Measurements from ENCODE around the gene PRKAA1.
A peak's percentile ranks its signal among the peaks of the same experiment; 100 is the strongest.
"Not testable (repeated sequence)": the region's sequence is repeated elsewhere in the genome, so short reads cannot be mapped to it uniquely, and the experiment has no call there.

The PRKAA1 gene

DNA sequence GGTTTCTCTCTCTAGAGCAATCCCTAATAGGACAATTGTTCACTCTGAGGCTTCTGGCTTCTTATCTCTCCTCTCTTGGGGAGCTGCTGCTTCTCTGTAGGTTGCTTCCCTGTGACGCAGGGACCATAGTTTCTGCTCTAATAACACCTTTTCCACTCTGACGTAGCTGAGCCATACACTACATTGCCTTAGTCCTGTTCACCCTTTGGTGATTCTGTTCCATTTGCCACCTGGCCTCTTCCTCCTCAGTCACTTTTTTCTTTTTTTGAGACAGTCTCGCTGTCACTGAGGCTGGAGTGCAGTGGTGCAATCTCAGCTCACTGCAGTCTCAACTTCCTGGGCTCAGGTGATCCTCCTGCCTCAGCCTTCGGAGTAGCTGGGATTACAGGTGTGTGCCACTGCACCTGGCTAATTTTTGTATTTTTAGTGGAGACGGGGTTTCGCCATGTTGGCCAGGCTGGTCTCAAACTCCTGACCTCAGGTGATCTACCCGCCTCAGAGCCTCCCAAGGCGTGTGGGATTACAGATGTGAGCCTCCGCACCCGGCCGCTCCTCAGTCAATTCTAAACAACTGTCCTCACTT lies 27.4 kb upstream of the PRKAA1 start:
- DNase-seq (ENCODE audit: low spot score) = not testable (repeated sequence)

DNA sequence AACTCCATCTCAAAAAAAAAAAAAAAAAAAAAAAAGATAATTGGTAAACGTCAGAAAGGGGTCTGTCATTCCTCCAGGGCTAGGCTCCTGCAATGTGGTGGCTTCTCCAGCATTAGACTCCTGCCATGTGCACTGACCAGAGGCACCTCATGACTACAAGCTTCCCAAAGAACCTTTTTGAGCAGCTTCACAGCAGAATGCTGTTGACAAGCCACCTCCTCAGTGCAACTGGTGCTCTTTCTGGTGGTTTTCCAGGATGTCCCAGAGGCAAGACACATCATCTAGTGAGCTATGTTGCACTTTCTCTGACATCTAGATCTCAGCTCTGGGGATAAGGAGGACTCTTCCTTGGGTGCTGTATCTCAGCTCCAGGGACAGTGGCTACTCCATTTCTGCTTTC lies 25.3 kb upstream of the PRKAA1 start:
- DNase-seq (ENCODE audit: low spot score) = no peak

DNA sequence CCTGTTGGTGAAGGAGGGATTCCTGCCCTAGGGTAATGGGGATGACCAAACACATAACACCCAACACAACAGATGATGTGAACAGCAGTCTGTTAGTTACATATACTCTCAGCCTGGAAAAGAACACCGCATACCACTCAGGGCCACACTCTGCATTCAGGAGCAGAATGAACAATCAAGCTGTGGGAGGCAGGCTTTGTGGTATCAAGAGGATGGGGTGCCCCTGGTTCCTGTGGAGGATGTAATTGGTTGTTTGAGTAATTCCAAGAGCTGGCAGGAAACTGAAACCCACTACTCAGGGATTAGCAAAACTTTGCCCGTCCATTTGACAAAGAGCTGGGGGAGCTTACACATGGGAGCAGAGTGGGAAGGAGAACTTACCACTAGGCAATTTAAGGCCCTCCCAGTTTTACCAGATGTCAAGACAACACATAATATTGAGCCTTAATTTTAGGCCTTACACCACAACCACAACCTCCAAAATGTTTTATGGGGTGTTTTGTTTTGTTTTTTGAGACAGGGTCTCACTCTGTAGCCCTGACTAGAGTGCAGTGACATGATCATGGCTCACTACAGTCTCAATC lies 15.6 kb upstream of the PRKAA1 start:
- no peak for DNase-seq (ENCODE audit: low spot score)

DNA sequence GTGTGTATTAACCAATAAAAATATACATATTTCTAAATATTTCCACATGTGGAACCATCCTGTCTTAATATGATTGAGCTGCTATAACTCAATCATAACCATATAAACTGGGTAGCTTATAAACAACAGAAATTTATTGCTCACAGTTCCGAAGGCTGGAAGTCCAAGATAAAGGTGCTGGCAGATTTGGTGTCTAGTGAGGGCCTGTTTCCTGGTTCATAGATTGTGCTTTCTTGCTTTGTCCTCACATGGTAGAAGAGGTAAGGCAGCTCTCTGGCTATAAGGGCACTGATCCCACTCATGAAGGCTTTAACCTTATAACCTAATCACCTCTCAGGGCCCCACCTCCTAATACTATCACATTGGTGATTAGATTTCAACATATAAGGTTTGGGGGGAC lies 14.0 kb upstream of the PRKAA1 start:
- no peak for DNase-seq (ENCODE audit: low spot score)

DNA sequence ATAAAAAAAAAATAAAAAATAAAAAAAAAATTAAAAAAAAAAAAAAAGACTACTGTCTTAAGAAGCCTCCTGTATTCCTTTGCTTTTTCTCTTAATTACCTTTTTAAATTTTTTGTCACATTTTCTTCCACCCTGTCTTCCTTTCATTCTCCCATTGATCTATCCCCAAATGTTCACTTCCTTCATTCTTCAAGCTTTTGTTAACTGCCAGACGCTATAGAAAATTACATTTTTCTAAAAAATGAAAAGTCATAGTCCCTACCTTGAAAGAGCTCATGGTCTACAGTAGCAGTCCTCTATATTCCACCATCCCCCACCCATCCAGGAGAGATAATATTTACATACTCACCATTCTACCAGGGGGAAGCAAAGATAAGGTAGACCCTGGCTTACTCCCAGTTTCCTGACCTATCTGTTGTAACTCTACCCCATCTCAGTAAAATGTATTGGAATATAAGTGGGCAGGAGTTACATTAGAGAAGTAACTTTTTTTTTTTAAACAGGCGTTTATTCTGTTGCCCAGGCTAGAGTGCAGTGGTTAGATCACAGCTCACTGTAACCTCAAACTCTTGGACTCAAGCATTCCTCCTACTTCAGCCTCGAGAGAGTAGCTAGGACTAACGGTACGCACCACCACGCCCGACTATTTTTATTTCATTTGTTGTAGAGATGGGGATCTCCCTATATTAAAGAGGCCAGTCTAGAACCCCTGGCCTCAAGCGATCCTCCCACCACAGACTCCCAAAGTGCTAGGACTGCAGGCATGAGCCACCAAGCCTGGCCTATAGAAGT lies 3.8 kb upstream of the PRKAA1 start:
- no peak for DNase-seq (ENCODE audit: low spot score)

DNA sequence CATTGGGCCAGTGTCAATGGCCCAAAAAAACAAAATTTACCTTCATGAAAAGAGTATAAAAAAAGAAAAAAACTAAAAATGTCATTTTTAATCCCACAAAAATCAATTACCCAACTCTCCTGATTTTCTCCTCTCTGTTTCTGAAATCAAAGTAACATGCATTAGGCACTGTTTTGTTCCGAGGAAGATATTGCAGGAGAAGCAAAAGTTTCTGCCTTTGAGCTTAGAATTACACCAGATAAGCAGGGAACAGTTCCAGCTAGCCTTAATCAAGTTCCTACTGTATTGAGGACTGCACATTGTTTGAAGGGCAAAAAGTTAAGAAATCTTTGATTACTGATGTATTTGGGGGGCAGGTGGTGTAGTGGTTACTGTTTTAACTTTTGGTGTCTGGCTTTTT lies 1.1 kb upstream of the PRKAA1 start:
- no peak for DNase-seq (ENCODE audit: low spot score)

DNA sequence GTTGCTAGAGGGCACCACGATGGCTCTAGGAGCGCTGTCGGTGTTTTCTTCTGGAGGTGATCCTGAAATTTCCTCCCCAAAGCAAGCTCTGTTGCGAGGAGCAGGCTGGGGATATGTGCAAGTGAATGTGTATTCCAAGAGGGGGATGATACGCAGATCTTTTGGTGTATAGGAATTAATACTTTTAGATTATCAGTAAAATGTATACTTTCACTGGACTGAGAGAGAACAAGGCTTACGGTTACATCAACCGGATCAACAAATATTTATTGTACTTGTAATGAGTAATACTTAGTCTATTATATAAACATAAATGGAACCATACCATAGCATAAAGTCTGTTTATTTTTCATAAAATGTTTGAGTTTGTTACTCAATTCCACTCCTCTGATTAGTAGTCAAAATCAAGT lies 632 bp upstream of the PRKAA1 start:
- no peak for DNase-seq (ENCODE audit: low spot score)

DNA sequence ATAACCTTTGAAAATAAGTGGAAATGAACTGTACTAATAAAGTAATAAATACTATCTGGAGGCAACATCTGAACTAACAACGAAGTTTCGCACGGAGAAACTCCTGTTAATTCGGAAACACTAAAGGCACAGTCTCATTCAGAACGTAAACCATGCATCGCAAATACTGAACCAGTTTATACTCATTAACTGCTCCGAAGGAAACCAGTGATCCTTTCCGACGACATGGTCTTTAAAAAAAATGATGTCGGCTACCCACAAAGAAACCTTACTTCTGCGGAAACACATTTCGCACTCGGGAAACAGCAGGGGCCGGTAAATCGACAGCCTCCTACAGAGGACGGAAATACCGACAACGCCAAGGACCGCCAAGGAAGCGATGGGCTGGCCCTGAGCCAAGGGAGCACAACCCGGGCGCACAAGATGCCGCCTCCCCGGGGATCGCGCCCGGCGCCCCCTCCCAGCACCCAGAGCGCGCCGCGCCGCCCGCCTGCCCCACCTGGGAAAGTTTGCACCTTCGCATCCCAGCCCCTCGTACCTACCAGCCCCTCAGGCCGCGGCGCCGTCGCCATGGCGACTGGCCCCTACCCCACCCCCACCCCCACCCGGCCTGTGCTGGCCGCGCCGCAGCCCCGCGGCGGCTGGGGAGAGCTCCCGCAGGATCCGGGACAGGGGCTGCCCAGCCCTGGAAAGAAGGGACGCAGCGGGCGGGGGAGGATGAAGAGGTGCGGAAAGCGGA lies 732 bp downstream of the PRKAA1 start:
- peak; percentile 89 for DNase-seq (ENCODE audit: low spot score)

DNA sequence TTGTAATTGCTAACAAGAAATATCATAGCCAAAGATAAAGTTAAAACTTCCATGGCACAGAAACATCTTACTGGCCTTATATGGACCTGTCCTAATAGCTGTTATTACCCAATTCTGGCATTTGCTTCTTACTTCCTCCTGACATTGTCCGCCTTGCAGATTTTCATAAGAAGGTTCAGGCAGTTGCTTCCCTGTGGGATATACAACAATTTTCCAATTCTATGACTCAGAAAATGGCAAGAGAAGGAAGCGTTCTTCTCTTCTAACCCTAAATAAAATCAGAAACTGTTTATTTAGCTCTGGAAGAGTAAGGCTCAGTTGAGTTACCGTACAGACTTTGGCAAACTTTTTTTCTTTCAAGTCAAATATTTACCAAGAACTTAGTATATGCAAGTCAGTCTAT lies 1.7 kb downstream of the PRKAA1 start:
- DNase-seq (ENCODE audit: low spot score) = peak; percentile 41

DNA sequence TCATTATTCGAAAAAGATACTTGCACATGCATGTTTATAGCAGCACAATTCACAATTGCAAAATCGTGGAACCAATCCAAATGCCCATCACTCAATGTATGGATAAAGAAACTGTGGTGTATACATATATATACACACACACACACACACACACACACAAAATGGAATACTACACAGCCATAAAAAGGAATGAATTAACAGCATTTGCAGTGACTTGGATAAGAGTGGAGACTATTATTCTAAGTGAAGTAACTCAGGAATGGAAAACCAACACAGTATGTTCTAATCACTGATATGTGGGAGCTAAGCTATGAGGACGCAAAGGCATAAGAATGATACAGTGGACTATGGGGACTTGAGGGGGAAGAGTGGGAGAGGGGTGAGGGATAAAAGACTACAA lies 3.3 kb downstream of the PRKAA1 start:
- not testable (repeated sequence) for DNase-seq (ENCODE audit: low spot score)

DNA sequence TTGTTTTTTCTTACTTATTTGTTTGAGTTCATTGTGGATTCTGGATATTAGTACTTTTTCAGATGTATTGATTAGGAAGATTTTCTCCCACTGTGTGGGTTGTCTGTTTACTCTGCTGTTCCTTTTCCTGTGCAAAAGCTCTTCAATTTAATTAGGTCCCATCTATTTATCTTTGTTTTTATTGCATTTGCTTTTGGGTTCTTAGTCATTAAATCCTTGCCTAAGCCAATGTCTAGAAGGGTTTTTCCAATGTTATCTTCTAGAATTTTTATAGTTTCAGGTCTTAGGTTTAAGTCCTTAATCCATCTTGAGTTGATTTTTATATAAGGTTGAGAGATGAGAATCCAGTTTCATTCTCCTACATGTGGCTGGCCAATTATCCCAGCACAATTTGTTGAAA lies 3.8 kb downstream of the PRKAA1 start:
- not testable (repeated sequence) for DNase-seq (ENCODE audit: low spot score)

DNA sequence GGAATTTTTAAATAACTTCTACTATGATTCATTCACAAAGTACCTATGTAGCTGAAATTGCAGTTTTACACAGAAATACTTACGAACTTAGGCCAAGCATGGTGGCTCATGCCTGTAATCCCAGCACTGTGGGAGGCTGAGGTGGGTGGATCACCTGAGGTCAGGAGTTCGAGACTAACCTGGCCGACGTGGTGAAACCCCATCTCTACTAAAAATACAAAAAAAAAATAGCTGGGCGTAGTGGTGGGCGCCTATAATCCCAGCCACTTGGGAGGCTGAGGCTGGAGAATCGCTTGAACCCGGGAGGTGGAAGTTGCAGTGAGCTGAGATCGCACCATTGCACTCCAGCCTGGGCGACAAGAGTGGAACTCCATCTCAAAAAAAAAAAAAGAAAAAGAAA lies 5.5 kb downstream of the PRKAA1 start:
- not testable (repeated sequence) for DNase-seq (ENCODE audit: low spot score)

DNA sequence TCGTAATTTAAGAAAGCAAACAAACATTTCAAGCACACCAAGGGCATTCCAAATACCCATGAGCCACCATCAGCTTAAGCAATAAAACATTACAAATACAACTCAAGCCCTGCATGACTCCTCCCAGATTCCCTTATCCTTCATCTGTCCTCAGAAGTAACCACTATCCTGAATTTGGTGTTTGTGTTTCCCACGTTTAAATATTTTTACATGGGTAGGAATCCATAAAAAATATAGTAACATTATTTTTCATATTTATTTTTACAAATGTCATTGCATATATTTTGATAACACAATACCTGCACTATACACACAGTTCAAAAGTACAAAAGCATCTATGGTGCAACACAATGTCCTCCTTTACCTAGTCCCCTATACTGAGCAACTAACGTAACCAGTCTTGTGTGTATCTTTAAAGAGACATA lies 6.4 kb downstream of the PRKAA1 start:
- no peak for DNase-seq (ENCODE audit: low spot score)

DNA sequence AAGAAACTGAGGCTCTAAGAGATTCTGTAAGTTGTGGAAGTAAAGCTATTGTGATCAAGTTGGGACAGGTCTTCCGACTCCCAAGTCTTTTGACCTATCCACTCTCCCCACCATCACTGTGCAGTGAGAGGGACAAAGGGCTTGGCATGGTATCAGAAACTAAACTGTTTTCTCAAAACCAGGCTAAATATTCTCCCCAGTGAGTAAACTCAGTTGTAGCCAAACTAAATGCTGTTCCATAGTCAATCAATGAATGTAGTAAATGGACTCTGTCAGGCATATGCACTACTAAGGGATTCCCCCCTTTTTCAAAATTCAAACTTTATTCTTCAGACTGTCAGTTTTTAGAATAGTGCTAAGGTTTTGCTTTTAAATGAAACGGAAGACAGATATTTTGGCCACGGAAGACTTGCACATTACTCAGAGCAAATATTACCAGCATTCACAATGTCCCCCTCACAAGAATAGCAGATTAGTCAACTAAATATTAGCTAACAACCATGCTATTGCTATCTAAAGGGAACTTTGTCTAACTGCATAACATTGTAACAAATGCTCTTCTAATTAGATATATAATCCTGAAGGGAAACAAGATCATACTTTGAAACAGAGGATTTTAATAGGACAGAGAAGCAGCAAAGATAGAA lies 7.1 kb downstream of the PRKAA1 start:
- DNase-seq (ENCODE audit: low spot score) = no peak

DNA sequence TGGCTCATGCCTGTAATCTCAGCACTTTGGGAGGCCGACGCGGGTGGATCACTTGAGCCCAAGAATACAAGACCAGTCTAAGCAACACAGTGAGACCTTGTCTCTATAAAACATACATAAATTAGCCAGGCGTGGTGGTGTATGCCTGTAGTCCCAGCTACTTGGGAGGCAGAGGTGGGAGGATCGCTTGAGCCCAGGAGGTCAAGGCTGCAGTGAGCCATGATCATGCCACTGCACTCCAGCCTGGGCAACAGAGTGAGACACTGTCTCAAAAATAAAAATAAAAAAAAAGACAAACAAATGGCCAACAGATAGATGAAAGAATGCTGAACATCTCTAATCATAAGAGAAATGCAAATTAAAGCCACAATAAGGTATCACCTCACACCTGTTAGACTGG lies 9.2 kb downstream of the PRKAA1 start:
- not testable (repeated sequence) for DNase-seq (ENCODE audit: low spot score)

DNA sequence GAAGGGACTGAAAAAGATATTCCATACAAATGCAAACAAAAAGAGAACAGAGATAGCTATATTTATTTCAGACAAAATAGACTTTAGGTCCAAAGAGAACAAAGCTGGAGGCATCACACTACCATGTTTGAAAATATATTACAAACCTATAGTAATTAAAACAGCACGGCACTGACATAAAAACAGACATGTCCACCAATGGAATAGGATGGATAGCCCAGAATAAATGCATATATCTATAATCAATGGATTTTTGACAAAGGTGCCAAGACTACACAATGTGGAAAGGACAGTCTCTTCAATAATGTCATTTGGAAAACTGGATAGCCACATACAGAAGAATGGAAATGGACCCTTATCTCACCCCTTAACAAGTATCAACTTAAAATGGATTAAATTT lies 10.2 kb downstream of the PRKAA1 start:
- DNase-seq (ENCODE audit: low spot score) = no peak

DNA sequence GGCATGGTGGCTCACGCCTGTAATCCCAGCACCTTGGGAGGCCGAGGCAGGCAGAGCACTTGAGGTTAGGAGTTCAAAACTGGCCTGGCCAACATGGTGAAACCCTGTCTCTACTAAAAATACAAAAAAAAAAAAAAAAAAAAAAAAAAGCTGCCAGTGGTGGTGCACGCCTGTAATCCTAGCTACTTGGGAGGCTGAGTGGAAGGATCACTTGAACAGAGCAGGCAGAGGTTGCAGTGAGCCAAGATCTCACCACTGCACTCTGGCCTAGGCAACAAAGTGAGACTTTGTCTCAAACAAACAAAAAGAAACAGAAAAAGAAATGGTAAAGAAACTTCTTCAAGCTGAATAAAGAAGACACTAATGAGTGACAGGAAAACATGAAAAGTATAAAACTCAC lies 11.5 kb downstream of the PRKAA1 start:
- DNase-seq (ENCODE audit: low spot score) = not testable (repeated sequence)

DNA sequence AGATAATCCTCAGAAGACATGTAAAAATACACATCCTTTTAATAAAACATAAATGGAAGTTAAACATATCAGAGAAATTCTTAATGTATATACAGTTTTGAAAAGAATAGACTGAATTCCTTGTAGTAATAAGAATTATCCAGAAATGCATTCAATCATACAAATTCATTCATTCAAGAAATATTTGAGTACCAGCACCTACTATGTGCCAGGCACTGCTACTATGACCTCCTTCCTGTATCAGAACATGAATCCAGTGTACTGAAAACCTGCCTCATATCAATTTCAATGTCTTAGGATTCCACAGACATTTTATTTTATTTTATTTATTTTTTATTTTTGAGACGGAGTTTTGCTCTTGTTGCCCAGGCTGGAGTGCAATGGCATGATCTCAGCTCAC lies 13.3 kb downstream of the PRKAA1 start:
- no peak for DNase-seq (ENCODE audit: low spot score)

DNA sequence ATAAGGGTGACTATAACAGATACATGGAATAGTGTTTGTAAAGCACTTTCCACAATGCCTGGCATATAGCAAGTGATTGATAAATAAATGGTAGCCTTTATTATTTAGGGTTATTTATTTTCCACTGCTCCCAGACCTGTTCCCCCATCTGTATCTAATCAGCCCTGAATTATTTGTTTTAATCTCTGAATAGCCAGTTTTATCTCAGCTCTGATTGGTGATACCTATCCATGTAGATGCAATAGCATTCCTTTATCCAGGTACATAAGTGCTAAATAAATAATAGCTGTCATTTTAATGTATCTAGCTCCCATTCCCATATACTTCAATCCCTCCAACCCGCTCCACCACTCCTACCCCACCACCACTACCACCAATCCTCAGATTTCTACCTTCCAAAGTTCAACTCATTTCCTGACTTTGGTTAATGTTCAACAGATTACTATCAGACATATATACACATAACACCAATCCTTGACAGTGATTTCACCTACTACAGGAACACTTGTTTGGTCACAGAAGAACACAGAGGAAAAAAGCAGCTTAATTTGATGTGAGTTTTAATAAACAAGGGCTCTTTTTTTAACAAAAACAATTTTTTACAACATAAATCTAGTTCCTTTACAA lies 14.0 kb downstream of the PRKAA1 start:
- DNase-seq (ENCODE audit: low spot score) = no peak

DNA sequence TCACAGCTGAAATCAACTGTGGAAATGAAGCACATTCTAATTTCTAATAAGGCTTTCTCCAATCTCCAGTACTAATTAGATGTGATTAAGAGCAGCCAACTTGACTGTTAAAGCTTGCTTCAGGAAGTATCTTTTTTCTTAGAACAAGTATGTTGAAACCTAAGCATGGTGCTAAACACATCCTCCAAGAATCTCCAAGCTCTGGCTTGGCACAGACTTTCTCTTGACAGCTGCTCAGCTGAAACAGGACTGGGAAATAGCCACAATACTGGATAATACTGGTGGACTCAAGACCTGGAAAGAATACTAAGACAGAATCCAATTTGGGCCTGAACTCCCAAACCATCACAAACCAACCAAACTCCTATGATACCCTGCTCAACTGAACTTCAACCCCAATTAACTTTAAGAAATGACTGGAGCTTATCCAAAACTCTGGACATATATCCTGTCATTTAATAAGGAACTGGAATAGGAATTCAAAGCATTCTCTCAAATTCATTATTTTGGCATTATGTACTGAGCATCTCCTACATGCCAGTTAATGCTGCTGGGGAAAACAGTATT lies 16.2 kb downstream of the PRKAA1 start:
- no peak for DNase-seq (ENCODE audit: low spot score)

DNA sequence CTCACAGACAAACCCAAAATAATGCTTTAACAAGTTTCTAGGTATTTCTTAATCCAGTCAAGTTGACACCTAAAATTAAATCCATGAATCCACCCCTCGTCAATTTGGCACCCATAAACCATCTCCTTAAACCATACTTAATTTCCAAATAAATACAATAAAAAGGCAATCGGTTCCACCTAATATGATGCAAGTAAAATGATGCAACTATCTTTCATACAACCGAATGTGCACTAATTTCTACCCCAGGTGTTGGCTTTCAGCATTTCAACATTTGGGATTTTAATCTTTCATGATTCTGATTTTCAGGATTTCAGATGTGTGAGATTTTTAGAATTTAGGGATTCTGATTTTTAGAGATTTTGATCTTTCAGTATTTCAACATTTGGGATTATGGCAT lies 17.3 kb downstream of the PRKAA1 start:
- DNase-seq (ENCODE audit: low spot score) = no peak

DNA sequence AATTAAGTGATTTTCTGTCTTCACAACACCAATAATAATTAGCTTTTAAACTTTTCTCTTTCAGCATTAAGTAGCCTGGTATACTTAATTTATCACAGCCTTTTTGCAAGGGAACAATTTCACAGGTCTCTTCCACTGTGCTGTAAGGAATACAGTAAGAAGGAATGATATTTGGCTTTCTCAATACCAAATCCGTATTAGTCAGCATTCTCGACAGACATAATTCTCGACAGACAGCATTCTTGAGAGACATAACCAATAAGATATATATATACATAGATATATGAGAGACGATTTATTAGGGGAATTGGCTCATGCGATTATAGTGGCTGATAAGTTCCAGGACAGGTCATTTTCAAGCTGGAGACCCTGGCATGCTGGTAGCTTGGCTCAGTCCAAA lies 18.0 kb downstream of the PRKAA1 start:
- no peak for DNase-seq (ENCODE audit: low spot score)

All from kidney capillary endothelial cell (primary cell).